ENCODE data around the gene DCBLD2.
"Not testable (repeated sequence)": the region's sequence is repeated elsewhere in the genome, so short reads cannot be mapped to it uniquely, and the experiment has no call there.

Gene DCBLD2

GRCh38 chr3:98892263-98892662 lies 9.2 kb downstream of the DCBLD2 start:
- DNase-seq (ENCODE audit: low read depth in 3 of 3): no peak

GRCh38 chr3:98890965-98891910 lies 10.3 kb downstream of the DCBLD2 start:
- DNase-seq (ENCODE audit: low read depth in 3 of 3): no peak

- no peak for DNase-seq (ENCODE audit: low read depth in 3 of 3)
Measured at GRCh38 chr3:98890181-98890835, 11.2 kb downstream of the DCBLD2 start.

- DNase-seq (ENCODE audit: low read depth in 3 of 3): no peak
Measured at GRCh38 chr3:98887684-98888083, 13.8 kb downstream of the DCBLD2 start.

GRCh38 chr3:98886525-98886924 lies 15.0 kb downstream of the DCBLD2 start:
- no peak for DNase-seq (ENCODE audit: low read depth in 3 of 3)

GRCh38 chr3:98885851-98886250 lies 15.6 kb downstream of the DCBLD2 start:
- no peak for DNase-seq (ENCODE audit: low read depth in 3 of 3)

GRCh38 chr3:98884675-98885371 lies 16.7 kb downstream of the DCBLD2 start:
- no peak for DNase-seq (ENCODE audit: low read depth in 3 of 3)

GRCh38 chr3:98882614-98883333 lies 18.7 kb downstream of the DCBLD2 start:
- DNase-seq (ENCODE audit: low read depth in 3 of 3): not testable (repeated sequence)

- no peak for DNase-seq (ENCODE audit: low read depth in 3 of 3)
Measured at GRCh38 chr3:98877132-98877531, 24.4 kb downstream of the DCBLD2 start.

GRCh38 chr3:98875535-98875934 lies 26.0 kb downstream of the DCBLD2 start:
- DNase-seq (ENCODE audit: low read depth in 3 of 3): no peak

- no peak for DNase-seq (ENCODE audit: low read depth in 3 of 3)
Measured at GRCh38 chr3:98874602-98875249, 26.8 kb downstream of the DCBLD2 start.

- DNase-seq (ENCODE audit: low read depth in 3 of 3): no peak
Measured at GRCh38 chr3:98869391-98869790, 32.1 kb downstream of the DCBLD2 start.

- DNase-seq (ENCODE audit: low read depth in 3 of 3): not testable (repeated sequence)
Measured at GRCh38 chr3:98857971-98858370, 43.5 kb downstream of the DCBLD2 start.

- DNase-seq (ENCODE audit: low read depth in 3 of 3): not testable (repeated sequence)
Measured at GRCh38 chr3:98857258-98857657, 44.2 kb downstream of the DCBLD2 start.

- no peak for DNase-seq (ENCODE audit: low read depth in 3 of 3)
Measured at GRCh38 chr3:98856724-98857123, 44.8 kb downstream of the DCBLD2 start.

GRCh38 chr3:98855806-98856400 lies 45.6 kb downstream of the DCBLD2 start:
- no peak for DNase-seq (ENCODE audit: low read depth in 3 of 3)

- DNase-seq (ENCODE audit: low read depth in 3 of 3): no peak
Measured at GRCh38 chr3:98848108-98848507, 53.4 kb downstream of the DCBLD2 start.

- no peak for DNase-seq (ENCODE audit: low read depth in 3 of 3)
Measured at GRCh38 chr3:98846101-98846500, 55.4 kb downstream of the DCBLD2 start.

- DNase-seq (ENCODE audit: low read depth in 3 of 3): no peak
Measured at GRCh38 chr3:98843266-98843959, 58.1 kb downstream of the DCBLD2 start.

- no peak for DNase-seq (ENCODE audit: low read depth in 3 of 3)
Measured at GRCh38 chr3:98839846-98840245, 61.6 kb downstream of the DCBLD2 start.

Measured in stimulated activated CD4-positive, alpha-beta T cell treated with anti-CD3 and anti-CD28 coated beads, TNF-alpha, amount 100 ng/mL, for 24 hours (primary cell).